Spleen (tissue), 11 donors: Measurements from ENCODE around the gene DMAC2. TPM values are rescaled to one million over a fixed set of nuclear protein-coding genes. Genes with fewer than 3 reads are reported as not detected.

Source experiments
- DNase-seq: peaks from one replicate; pipeline ENCODE4 v3.0.0-alpha.2; 2020
- H3K27ac ChIP-seq, 8 donors: fragments of 200-600 bp; sonication (generic) in 7 of 8; 1 replicate in 4 of 8; 2 replicates in 4 of 8; pipeline versions ENCODE4 v1.5.0 to v1.8.0; 2016 to 2021; ENCODE audit warnings: inconsistent platforms in 4 of 8, mild to moderate bottlenecking in 4 of 8, moderate library complexity in 1 of 8
- H3K27me3 ChIP-seq, 7 donors: fragments of 200-600 bp; sonication (generic) in 6 of 7; replicated peaks in 1 of 7; 1 replicate in 4 of 7; 2 replicates in 3 of 7; pipeline versions ENCODE4 v1.5.0 to v1.8.0; 2016 to 2021; ENCODE audit warnings: inconsistent platforms in 3 of 7, mild to moderate bottlenecking in 1 of 7
- H3K36me3 ChIP-seq, 6 donors: fragments of 200-600 bp; sonication (generic) in 5 of 6; 1 replicate in 4 of 6; 2 replicates in 2 of 6; pipeline versions ENCODE4 v1.5.0 to v1.8.0; 2016 to 2021; ENCODE audit warnings: inconsistent platforms in 2 of 6
- H3K4me1 ChIP-seq, 6 donors: fragments of 200-600 bp; sonication (generic) in 5 of 6; 1 replicate in 3 of 6; 2 replicates in 3 of 6; pipeline versions ENCODE4 v1.5.0 to v1.8.0; 2016 to 2021; ENCODE audit warnings: inconsistent platforms in 3 of 6
- H3K4me3 ChIP-seq, 8 donors: fragments of 200-600 bp; sonication (generic) in 7 of 8; 1 replicate in 4 of 8; 2 replicates in 4 of 8; pipeline versions ENCODE4 v1.5.0 to v1.8.0; 2016 to 2021; ENCODE audit warnings: inconsistent platforms in 4 of 8, mild to moderate bottlenecking in 4 of 8, moderate library complexity in 2 of 8
- H3K9me3 ChIP-seq, 8 donors: fragments of 200-600 bp; sonication (generic) in 7 of 8; 1 replicate in 4 of 8; 2 replicates in 4 of 8; pipeline versions ENCODE4 v1.5.0 to v1.8.0; 2016 to 2021; ENCODE audit warnings: inconsistent platforms in 4 of 8
- POLR2A ChIP-seq, 3 donors: fragments of 450-650 bp; IDR thresholded peaks; one replicate each; pipeline ENCODE4 v1.5.1; 2017; ENCODE audit warnings: antibody characterized with exemption in 3 of 3, mild to moderate bottlenecking in 1 of 3
- POLR2AphosphoS5 ChIP-seq, 3 donors: sonication (generic); formaldehyde crosslinking; IDR thresholded peaks; one replicate each; pipeline ENCODE4 v1.5.1; 2017; ENCODE audit warnings: antibody characterized with exemption in 3 of 3
- WGBS, 5 donors: extraction: QIAGEN DNeasy Blood & Tissue Kit in 3 of 5; methylation state at CpG; one replicate each; pipeline versions ENCODE4 v1.1.5 to v1.1.7; 2013 to 2018; 5-methylcytosine and 5-hydroxymethylcytosine counted together
- intact Hi-C: fragments of 100-400 bp; cut with DNase I; formaldehyde crosslinking; loops from one replicate; pipeline ENCODE4 v1.15.0; 2023; ENCODE audit warnings: low total_unique reads
- polyA plus RNA-seq, 3 donors: library from polyadenylated mRNA; stranded (reverse); fragments of 200-250 nt; gene quantifications; one replicate each; pipeline ENCODE4 v1.2.1, GENCODE V29; 2013
- total RNA-seq, 7 donors: library from RNA; depleted of rRNA in 3 of 7; stranded (reverse); fragments of >200 nt in 3 of 7; fragmentation: NEBNext Ultra II Directional in 4 of 7; extraction: Animal tissue kit (Norgen Biotek cat#: 25700) in 4 of 7; gene quantifications; one replicate each; pipeline versions ENCODE4 v1.1.0 to v1.2.1, GENCODE V29; 2016 to 2021
- TF ChIP-seq, protein P1 (sequence below), 11 experiments: fragments of 200-600 bp in 7 of 11; fragments of 450-650 bp in 4 of 11; sonication (generic) in 4 of 11; IDR thresholded peaks in 8 of 11; conservative IDR thresholded peaks in 3 of 11; 1 replicate in 7 of 11; 2 replicates in 4 of 11; pipeline versions ENCODE4 v1.4.0 to v1.8.0; 2016 to 2021; ENCODE audit warnings: antibody characterized with exemption in 11 of 11, inconsistent platforms in 4 of 11, mild to moderate bottlenecking in 1 of 11
- donor health status: healthy with polysubstance abuse.
- donor health status: DM: no; HTN: no; CAD: no; lungs with moderate emphysema.
- donor health status: DM: no; HTN: no; CAD: no.
- donor health status: Bipolar disorder and iron deficiency.
- donor health status: healthy.
- donor health status: DM: no; HTN: no; CAD: no.
- donor health status: DM: yes; HTN: yes; CAD: no.

Gene DMAC2
- total and polyA plus RNA-seq, 10 donors: 19.2 to 36.5 (median 30.1) TPM

DNA sequence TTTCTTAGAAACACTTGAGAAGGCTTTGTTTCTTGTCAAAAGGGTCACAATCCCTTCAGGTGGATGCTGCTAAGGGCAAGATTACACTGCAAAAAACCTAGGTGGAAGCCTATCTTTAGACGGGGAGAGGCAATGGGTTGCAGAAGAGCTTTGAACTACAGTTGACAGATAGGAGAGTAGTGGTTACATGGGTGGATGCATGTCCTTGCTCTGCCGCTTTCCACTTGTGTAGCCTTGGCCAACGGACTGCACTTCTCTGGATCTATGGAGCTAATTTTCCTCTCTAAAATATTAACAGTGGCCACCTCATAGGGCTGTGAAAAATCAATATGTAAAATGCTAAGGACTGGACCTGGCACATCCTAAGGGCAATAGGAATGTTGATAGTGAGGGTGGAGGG lies 41.1 kb downstream of the DMAC2 start:
- no peak for DNase-seq
- Histone ChIP-seq H3K4me1 (peaks cover 14 to 83% (median 49%) of the 10 kb centered on the region in 6 donors), H3K27me3 (no peaks in the 10 kb centered on the region), H3K9me3 (no peaks in the 10 kb centered on the region), H3K36me3 (peaks cover 0 to 29% (median 2%) of the 10 kb centered on the region in 6 donors), H3K4me3 (peak overlapping the region; percentile 69 to 100 (median 90)), H3K27ac (peak overlapping the region in 2 of 8 donors; percentile 94 to 96)
- 32 to 52% (median 40%) methylated on average over 3 of the region's 3 CpGs for WGBS, 5 donors
- TF ChIP-seq POLR2A (IDR thresholded peaks at IDR 0.05) (no peak), POLR2AphosphoS5 (IDR thresholded peaks at IDR 0.05) (no peak)
- TF ChIP-seq, protein P1, sequence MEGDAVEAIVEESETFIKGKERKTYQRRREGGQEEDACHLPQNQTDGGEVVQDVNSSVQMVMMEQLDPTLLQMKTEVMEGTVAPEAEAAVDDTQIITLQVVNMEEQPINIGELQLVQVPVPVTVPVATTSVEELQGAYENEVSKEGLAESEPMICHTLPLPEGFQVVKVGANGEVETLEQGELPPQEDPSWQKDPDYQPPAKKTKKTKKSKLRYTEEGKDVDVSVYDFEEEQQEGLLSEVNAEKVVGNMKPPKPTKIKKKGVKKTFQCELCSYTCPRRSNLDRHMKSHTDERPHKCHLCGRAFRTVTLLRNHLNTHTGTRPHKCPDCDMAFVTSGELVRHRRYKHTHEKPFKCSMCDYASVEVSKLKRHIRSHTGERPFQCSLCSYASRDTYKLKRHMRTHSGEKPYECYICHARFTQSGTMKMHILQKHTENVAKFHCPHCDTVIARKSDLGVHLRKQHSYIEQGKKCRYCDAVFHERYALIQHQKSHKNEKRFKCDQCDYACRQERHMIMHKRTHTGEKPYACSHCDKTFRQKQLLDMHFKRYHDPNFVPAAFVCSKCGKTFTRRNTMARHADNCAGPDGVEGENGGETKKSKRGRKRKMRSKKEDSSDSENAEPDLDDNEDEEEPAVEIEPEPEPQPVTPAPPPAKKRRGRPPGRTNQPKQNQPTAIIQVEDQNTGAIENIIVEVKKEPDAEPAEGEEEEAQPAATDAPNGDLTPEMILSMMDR (IDR thresholded peaks at IDR 0.05 in 8 of 11, conservative IDR thresholded peaks at IDR 0.05 in 3 of 11): no peak
- intact Hi-C loops: no loop called here

DNA sequence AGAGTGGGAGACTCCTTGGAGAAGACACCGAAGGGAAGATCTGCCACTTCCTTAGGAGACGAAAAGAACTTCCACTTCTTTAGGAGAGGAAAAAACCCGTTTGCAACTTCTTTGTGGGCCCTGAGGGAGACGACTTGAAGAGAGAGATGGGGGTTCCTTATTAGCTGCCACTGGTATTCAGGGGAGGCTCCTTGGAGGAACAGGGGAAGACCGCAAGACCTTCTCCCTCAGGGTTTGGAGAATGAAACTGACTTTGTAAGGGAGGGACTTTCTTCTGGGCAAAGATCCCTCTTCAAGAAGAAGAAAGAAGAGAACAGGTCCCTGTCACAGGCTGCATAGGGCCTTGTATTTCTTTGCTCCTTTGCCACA lies 41.7 kb downstream of the DMAC2 start:
- Histone ChIP-seq H3K27me3 (no peaks in the 10 kb centered on the region), H3K4me1 (peaks cover 14 to 81% (median 48%) of the 10 kb centered on the region in 6 donors), H3K9me3 (no peaks in the 10 kb centered on the region), H3K36me3 (peaks cover 0 to 29% (median under 1%) of the 10 kb centered on the region in 6 donors), H3K4me3 (peak overlapping the region; percentile 69 to 100 (median 90)), H3K27ac (peak overlapping the region; percentile 83 to 98 (median 95))
- no peak for TF ChIP-seq POLR2A (IDR thresholded peaks at IDR 0.05)
- TF ChIP-seq, protein P1 (IDR thresholded peaks at IDR 0.05 in 8 of 11, conservative IDR thresholded peaks at IDR 0.05 in 3 of 11): no peak
- no peak for TF ChIP-seq POLR2AphosphoS5 (IDR thresholded peaks at IDR 0.05)
- no peak for DNase-seq
- intact Hi-C loops: no loop called here
- 0% methylated on average over 5 of the region's 5 CpGs for WGBS, 5 donors

DNA sequence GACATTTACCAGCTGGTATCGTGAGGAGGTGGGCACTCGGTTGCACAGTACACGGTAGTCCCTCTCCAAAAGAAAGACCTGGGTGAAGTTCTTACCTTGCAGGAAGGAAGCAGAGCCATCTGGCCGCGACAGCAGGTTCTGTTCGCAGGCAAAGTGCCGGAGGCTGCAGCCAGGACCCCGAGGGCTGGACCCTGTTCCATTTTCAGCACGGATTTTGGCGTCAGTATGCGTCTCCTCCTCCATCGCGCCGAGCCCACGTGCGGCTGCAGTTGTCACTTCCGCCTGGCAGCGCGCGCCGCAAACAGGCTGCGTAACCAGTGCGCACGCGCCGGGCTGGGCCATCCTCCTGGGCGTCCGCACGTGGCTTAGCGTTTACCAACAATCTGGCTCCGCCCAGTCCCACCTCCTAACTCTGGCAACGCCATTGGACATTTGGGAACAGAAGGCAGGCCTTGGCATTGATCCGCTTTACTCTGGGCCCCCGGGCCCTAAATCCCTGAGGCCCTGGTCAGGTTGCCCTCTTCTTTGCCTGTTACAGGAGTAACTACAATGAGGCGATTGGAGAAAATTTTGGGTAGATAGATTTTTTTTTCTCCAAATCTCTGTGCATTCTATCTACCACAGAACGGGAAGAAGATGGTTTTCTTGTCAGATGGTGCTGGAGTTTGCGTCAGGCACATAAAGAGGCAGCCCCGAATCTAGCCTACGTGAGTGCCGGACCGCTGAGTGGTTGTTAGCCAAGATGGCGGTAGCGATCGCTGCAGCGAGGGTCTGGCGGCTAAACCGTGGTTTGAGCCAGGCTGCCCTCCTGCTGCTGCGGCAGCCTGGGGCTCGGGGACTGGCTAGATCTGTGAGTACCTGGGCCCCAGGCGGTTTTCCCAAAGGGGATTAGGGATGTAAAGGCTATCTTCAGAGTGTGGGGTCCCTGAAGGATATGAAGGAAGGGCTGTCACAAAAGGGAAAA lies 42.3 kb downstream of the DMAC2 start, which contains the start of the genes BCKDHA and EXOSC5:
TSS of gene BCKDHA (plus strand) at position 733 of the 964 bp plus-strand sequence. CDS start at position 743, 10 bp downstream.
TSS of gene EXOSC5 (minus strand) at position 274 of the 964 bp plus-strand sequence. CDS start at position 243, 31 bp downstream.
- H3K4me3 ChIP-seq: peak within 1 kb of the TSS; percentile 69 to 100 (median 90)
- intact Hi-C loops: no loop called here
- H3K4me1 ChIP-seq: peaks cover 14 to 80% (median 47%) of the 10 kb centered on the region in 6 donors
- peak; percentile 99 for DNase-seq
- no peaks in the 10 kb centered on the region for H3K27me3 ChIP-seq
- H3K27ac ChIP-seq: peak within 1 kb of the TSS; percentile 83 to 98 (median 95)
- 0 to 1% (median 0%) methylated on average over 33 to 50 of the region's 50 CpGs for WGBS, 5 donors
- TF ChIP-seq POLR2AphosphoS5 (IDR thresholded peaks at IDR 0.05): peak; percentile 86 to 96 (median 90)
- no peak for TF ChIP-seq POLR2A (IDR thresholded peaks at IDR 0.05)
- TF ChIP-seq, protein P1 (IDR thresholded peaks at IDR 0.05 in 8 of 11, conservative IDR thresholded peaks at IDR 0.05 in 3 of 11): peak in 3 of 11 experiments; percentile 27 to 48 (median 40)
- peaks cover 0 to 29% (median 6%) of the 10 kb centered on the region in 6 donors for H3K36me3 ChIP-seq
- no peaks in the 10 kb centered on the region for H3K9me3 ChIP-seq

DNA sequence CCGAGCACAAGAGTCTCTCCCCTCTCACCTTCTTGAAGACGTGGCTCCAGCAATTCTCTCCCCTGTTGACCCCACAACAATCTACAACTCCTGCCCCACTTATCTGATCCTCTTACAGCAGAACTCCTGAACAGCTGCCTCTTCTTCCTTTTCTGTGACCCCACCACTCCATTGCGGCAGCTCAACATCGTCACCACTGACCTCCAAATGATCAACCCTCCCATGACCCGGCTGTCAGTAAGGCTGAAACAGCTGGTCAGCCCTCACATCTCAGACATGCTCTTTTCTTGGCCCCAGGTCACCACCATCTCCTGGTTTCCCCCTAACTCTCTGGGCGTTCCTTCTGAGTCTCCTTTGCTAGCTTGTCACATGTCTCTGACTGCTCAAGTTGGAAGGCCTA lies 44.4 kb downstream of the DMAC2 start:
- Histone ChIP-seq H3K27ac (no peak overlapping the region), H3K4me3 (no peak overlapping the region), H3K4me1 (peaks cover 14 to 67% (median 47%) of the 10 kb centered on the region in 6 donors), H3K36me3 (peaks cover 0 to 34% (median 25%) of the 10 kb centered on the region in 6 donors), H3K9me3 (no peaks in the 10 kb centered on the region), H3K27me3 (no peaks in the 10 kb centered on the region)
- no peak for TF ChIP-seq POLR2AphosphoS5 (IDR thresholded peaks at IDR 0.05)
- no peak for TF ChIP-seq POLR2A (IDR thresholded peaks at IDR 0.05)
- TF ChIP-seq, protein P1 (IDR thresholded peaks at IDR 0.05 in 8 of 11, conservative IDR thresholded peaks at IDR 0.05 in 3 of 11): no peak
- DNase-seq: no peak
- intact Hi-C loops: no loop called here
- WGBS, 5 donors: 65 to 84% (median 73%) methylated on average over 6 of the region's 6 CpGs
